ENCODE measurements around the gene SLC16A12.

Gene SLC16A12

GRCh38 chr10:89518876-89519842 is 16.2 kb downstream of the SLC16A12 start:
- DNase-seq (ENCODE audit: insufficient read length, low spot score) = no peak
- no peak for TF ChIP-seq SPI1 (IDR thresholded peaks at IDR 0.05; ENCODE audit: low read depth, low read length)
- FAIRE-seq = no peak

GRCh38 chr10:89518108-89518507 is 17.3 kb downstream of the SLC16A12 start:
- FAIRE-seq = no peak
- DNase-seq (ENCODE audit: insufficient read length, low spot score) = no peak
- TF ChIP-seq POLR2AphosphoS5 (IDR thresholded peaks at IDR 0.05; ENCODE audit: low read depth, low read length) (no peak), PAX5 (IDR thresholded peaks at IDR 0.05; ENCODE audit: insufficient read depth, low read length, severe bottlenecking) (no peak), POLR2A (IDR thresholded peaks at IDR 0.05; ENCODE audit: low read depth, low read length) (no peak), SPI1 (IDR thresholded peaks at IDR 0.05; ENCODE audit: low read depth, low read length) (no peak), TAF1 (IDR thresholded peaks at IDR 0.05; ENCODE audit: low read depth, low read length) (no peak), POU2F2 (IDR thresholded peaks at IDR 0.05; ENCODE audit: low read depth, low read length) (no peak)

- FAIRE-seq = no peak
- no peak for DNase-seq (ENCODE audit: insufficient read length, low spot score)
- TF ChIP-seq POLR2AphosphoS5 (IDR thresholded peaks at IDR 0.05; ENCODE audit: low read depth, low read length) (no peak), POU2F2 (IDR thresholded peaks at IDR 0.05; ENCODE audit: low read depth, low read length) (no peak), POLR2A (IDR thresholded peaks at IDR 0.05; ENCODE audit: low read depth, low read length) (no peak), PAX5 (IDR thresholded peaks at IDR 0.05; ENCODE audit: insufficient read depth, low read length, severe bottlenecking) (no peak), TAF1 (IDR thresholded peaks at IDR 0.05; ENCODE audit: low read depth, low read length) (no peak), SPI1 (IDR thresholded peaks at IDR 0.05; ENCODE audit: low read depth, low read length) (no peak)
These were observed 19.1 kb downstream of the SLC16A12 start for GRCh38 chr10:89516149-89516832.

- no peak for DNase-seq (ENCODE audit: insufficient read length, low spot score)
- no peak for FAIRE-seq
- TF ChIP-seq POLR2A (IDR thresholded peaks at IDR 0.05; ENCODE audit: low read depth, low read length) = no peak
These were observed 20.2 kb downstream of the SLC16A12 start for GRCh38 chr10:89515031-89515841.

GRCh38 chr10:89513206-89513605 is 22.2 kb downstream of the SLC16A12 start:
- DNase-seq (ENCODE audit: insufficient read length, low spot score) (no peak), FAIRE-seq (no peak)
- no peak for TF ChIP-seq POLR2AphosphoS5 (IDR thresholded peaks at IDR 0.05; ENCODE audit: low read depth, low read length)
- no peak for TF ChIP-seq SPI1 (IDR thresholded peaks at IDR 0.05; ENCODE audit: low read depth, low read length)
- no peak for TF ChIP-seq TAF1 (IDR thresholded peaks at IDR 0.05; ENCODE audit: low read depth, low read length)
- TF ChIP-seq PAX5 (IDR thresholded peaks at IDR 0.05; ENCODE audit: insufficient read depth, low read length, severe bottlenecking) = no peak
- TF ChIP-seq POU2F2 (IDR thresholded peaks at IDR 0.05; ENCODE audit: low read depth, low read length) = no peak
- TF ChIP-seq POLR2A (IDR thresholded peaks at IDR 0.05; ENCODE audit: low read depth, low read length) = no peak

GRCh38 chr10:89505640-89506275 is 29.6 kb downstream of the SLC16A12 start:
- no peak for TF ChIP-seq PAX5 (IDR thresholded peaks at IDR 0.05; ENCODE audit: insufficient read depth, low read length, severe bottlenecking)
- no peak for TF ChIP-seq TAF1 (IDR thresholded peaks at IDR 0.05; ENCODE audit: low read depth, low read length)
- no peak for TF ChIP-seq POLR2A (IDR thresholded peaks at IDR 0.05; ENCODE audit: low read depth, low read length)
- no peak for TF ChIP-seq POLR2AphosphoS5 (IDR thresholded peaks at IDR 0.05; ENCODE audit: low read depth, low read length)
- no peak for TF ChIP-seq SPI1 (IDR thresholded peaks at IDR 0.05; ENCODE audit: low read depth, low read length)
- no peak for TF ChIP-seq POU2F2 (IDR thresholded peaks at IDR 0.05; ENCODE audit: low read depth, low read length)
- FAIRE-seq = no peak
- no peak for DNase-seq (ENCODE audit: insufficient read length, low spot score)

GRCh38 chr10:89504691-89505090 is 30.7 kb downstream of the SLC16A12 start:
- FAIRE-seq (no peak), DNase-seq (ENCODE audit: insufficient read length, low spot score) (no peak)
- TF ChIP-seq POLR2AphosphoS5 (IDR thresholded peaks at IDR 0.05; ENCODE audit: low read depth, low read length) (no peak), TAF1 (IDR thresholded peaks at IDR 0.05; ENCODE audit: low read depth, low read length) (no peak), PAX5 (IDR thresholded peaks at IDR 0.05; ENCODE audit: insufficient read depth, low read length, severe bottlenecking) (no peak), SPI1 (IDR thresholded peaks at IDR 0.05; ENCODE audit: low read depth, low read length) (no peak), POLR2A (IDR thresholded peaks at IDR 0.05; ENCODE audit: low read depth, low read length) (no peak), POU2F2 (IDR thresholded peaks at IDR 0.05; ENCODE audit: low read depth, low read length) (no peak)

- no peak for TF ChIP-seq POLR2AphosphoS5 (IDR thresholded peaks at IDR 0.05; ENCODE audit: low read depth, low read length)
- no peak for TF ChIP-seq PAX5 (IDR thresholded peaks at IDR 0.05; ENCODE audit: insufficient read depth, low read length, severe bottlenecking)
- no peak for TF ChIP-seq TAF1 (IDR thresholded peaks at IDR 0.05; ENCODE audit: low read depth, low read length)
- TF ChIP-seq POLR2A (IDR thresholded peaks at IDR 0.05; ENCODE audit: low read depth, low read length) = no peak
- TF ChIP-seq POU2F2 (IDR thresholded peaks at IDR 0.05; ENCODE audit: low read depth, low read length) = no peak
- TF ChIP-seq SPI1 (IDR thresholded peaks at IDR 0.05; ENCODE audit: low read depth, low read length) = no peak
- FAIRE-seq (no peak), DNase-seq (ENCODE audit: insufficient read length, low spot score) (no peak)
These were observed 31.6 kb downstream of the SLC16A12 start for GRCh38 chr10:89503652-89504370.
